Measurements from ENCODE around the gene NHLRC4.

NHLRC4 gene

GRCh38 chr16:531494-532125 lies 35.2 kb upstream of the NHLRC4 start:
- DNase-seq = no peak

GRCh38 chr16:533391-534123 lies 33.2 kb upstream of the NHLRC4 start:
- no peak for DNase-seq

GRCh38 chr16:534135-534534 lies 32.7 kb upstream of the NHLRC4 start:
- DNase-seq = no peak

- no peak for DNase-seq
Measured at GRCh38 chr16:534856-535445, 31.9 kb upstream of the NHLRC4 start.

GRCh38 chr16:535446-536405 lies 31.1 kb upstream of the NHLRC4 start:
- DNase-seq = no peak

- DNase-seq = no peak
Measured at GRCh38 chr16:536746-537145, 30.1 kb upstream of the NHLRC4 start.

- DNase-seq = no peak
Measured at GRCh38 chr16:537415-538335, 29.1 kb upstream of the NHLRC4 start.

GRCh38 chr16:539901-540530 lies 26.8 kb upstream of the NHLRC4 start:
- no peak for DNase-seq

GRCh38 chr16:540645-541340 lies 26.0 kb upstream of the NHLRC4 start:
- no peak for DNase-seq

GRCh38 chr16:543301-544164 lies 23.3 kb upstream of the NHLRC4 start:
- DNase-seq = no peak

- no peak for DNase-seq
Measured at GRCh38 chr16:544517-544916, 22.3 kb upstream of the NHLRC4 start.

GRCh38 chr16:546909-547770 lies 19.7 kb upstream of the NHLRC4 start:
- DNase-seq = peak; percentile 60

GRCh38 chr16:548586-548985 lies 18.2 kb upstream of the NHLRC4 start:
- DNase-seq = no peak

- DNase-seq = no peak
Measured at GRCh38 chr16:549544-550263, 17.1 kb upstream of the NHLRC4 start.

- DNase-seq = no peak
Measured at GRCh38 chr16:551210-551609, 15.6 kb upstream of the NHLRC4 start.

- no peak for DNase-seq
Measured at GRCh38 chr16:552171-552570, 14.6 kb upstream of the NHLRC4 start.

GRCh38 chr16:553601-554296 lies 13.1 kb upstream of the NHLRC4 start:
- no peak for DNase-seq

- no peak for DNase-seq
Measured at GRCh38 chr16:554297-554621, 12.5 kb upstream of the NHLRC4 start.
